ENCODE data around the gene DSCAM.

Gene DSCAM

GRCh38 chr21:40587736-40588346 is 259.1 kb downstream of the DSCAM start:
- no peak for DNase-seq

GRCh38 chr21:40586575-40586974 is 260.4 kb downstream of the DSCAM start:
- DNase-seq, result no peak

GRCh38 chr21:40577285-40578043 is 269.5 kb downstream of the DSCAM start:
- no peak for DNase-seq

GRCh38 chr21:40575976-40576375 is 271.0 kb downstream of the DSCAM start:
- DNase-seq, result no peak

GRCh38 chr21:40569357-40569756 is 277.6 kb downstream of the DSCAM start:
- DNase-seq, result no peak

- DNase-seq, result no peak
Observed at GRCh38 chr21:40568807-40569206, 278.2 kb downstream of the DSCAM start.

- DNase-seq, result no peak
Observed at GRCh38 chr21:40567501-40567900, 279.5 kb downstream of the DSCAM start.

- no peak for DNase-seq
Observed at GRCh38 chr21:40566486-40566885, 280.5 kb downstream of the DSCAM start.

GRCh38 chr21:40564318-40564717 is 282.6 kb downstream of the DSCAM start:
- no peak for DNase-seq

- no peak for DNase-seq
Observed at GRCh38 chr21:40563900-40564299, 283.1 kb downstream of the DSCAM start.

- DNase-seq, result no peak
Observed at GRCh38 chr21:40562242-40563002, 284.5 kb downstream of the DSCAM start.

GRCh38 chr21:40556442-40556968 is 290.5 kb downstream of the DSCAM start:
- DNase-seq, result no peak

GRCh38 chr21:40555021-40555528 is 291.9 kb downstream of the DSCAM start:
- DNase-seq, result no peak

- DNase-seq, result no peak
Observed at GRCh38 chr21:40553781-40554180, 293.2 kb downstream of the DSCAM start.

- DNase-seq, result no peak
Observed at GRCh38 chr21:40547906-40548513, 298.9 kb downstream of the DSCAM start.

- no peak for DNase-seq
Observed at GRCh38 chr21:40546647-40547046, 300.3 kb downstream of the DSCAM start.

- no peak for DNase-seq
Observed at GRCh38 chr21:40540216-40540615, 306.7 kb downstream of the DSCAM start.

GRCh38 chr21:40534886-40535285 is 312.1 kb downstream of the DSCAM start:
- no peak for DNase-seq

- no peak for DNase-seq
Observed at GRCh38 chr21:40531431-40532110, 315.4 kb downstream of the DSCAM start.

GRCh38 chr21:40531016-40531415 is 315.9 kb downstream of the DSCAM start:
- no peak for DNase-seq

GRCh38 chr21:40517646-40518045 is 329.3 kb downstream of the DSCAM start:
- DNase-seq, result no peak

GRCh38 chr21:40516335-40516734 is 330.6 kb downstream of the DSCAM start:
- no peak for DNase-seq

Data from activated CD4-positive, alpha-beta T cell treated with anti-CD3 and anti-CD28 coated beads for 48 hours (primary cell).